Endothelial cell of umbilical vein (primary cell): ENCODE results near the gene CD300LF. TPM values are rescaled to one million over a fixed set of nuclear protein-coding genes. Genes with fewer than 3 reads are reported as not detected.

Experiments
- BruUV-seq: library from RNA; stranded (reverse); fragments of 400-500 nt; replicated peaks from 2 replicates; lab custom pipeline; 2021; lab: Mats Ljungman, UMichigan
- CTCF ChIA-PET: fragments of 300-600, 350-600 bp; sonication (Branson Sonifier 250); formaldehyde crosslinking; loops from one replicate; lab custom pipeline; 2021; ENCODE audit warnings: antibody characterized with exemption, inconsistent platforms; lab: Charles Lee
- POLR2A ChIA-PET: fragments of 300-600, 350-600 bp; sonication (Branson Sonifier 250); formaldehyde crosslinking; loops from one replicate; lab custom pipeline; 2021; ENCODE audit warnings: antibody characterized with exemption, inconsistent platforms; lab: Charles Lee
- DNase-seq: peaks from one replicate; pipeline ENCODE4 v3.0.0-alpha.2; 2011; ENCODE audit warnings: low read depth, low spot score
- FAIRE-seq: peaks from 2 replicates; lab custom pipeline; 2011; peaks lifted over from hg19 to GRCh38; lab: Jason Lieb, UNC
- H2AFZ ChIP-seq: 2 replicates; pipeline ENCODE4 v1.6.0; 2012; ENCODE audit warnings: low read depth, low read length, control low read depth, inconsistent platforms
- H3K27ac ChIP-seq: 2 replicates; pipeline ENCODE4 v1.5.1; 2011; ENCODE audit warnings: low read depth, mild to moderate bottlenecking, control low read depth, low read length, moderate library complexity; ENCODE audit not compliant: insufficient read depth
- H3K27me3 ChIP-seq, 2 experiments: 2 replicates each; pipeline versions ENCODE4 v1.6.0 to v1.6.1; 2011; ENCODE audit warnings: low read length in 2 of 2, mixed read lengths in 1 of 2; ENCODE audit not compliant: control insufficient read depth in 2 of 2, insufficient read depth in 2 of 2
- H3K36me3 ChIP-seq, 2 experiments: 2 replicates in 1 of 2; 3 replicates in 1 of 2; pipeline ENCODE4 v1.5.1; 2011; ENCODE audit warnings: low read length in 2 of 2, mild to moderate bottlenecking in 1 of 2, moderate library complexity in 1 of 2; ENCODE audit not compliant: control insufficient read depth in 2 of 2, insufficient read depth in 2 of 2; ENCODE audit errors: extremely low read depth in 1 of 2
- H3K4me1 ChIP-seq: 3 replicates; pipeline ENCODE4 v1.5.1; 2011; ENCODE audit warnings: mild to moderate bottlenecking, low read length; ENCODE audit not compliant: control insufficient read depth, insufficient read depth; ENCODE audit errors: extremely low read depth
- H3K4me2 ChIP-seq: 2 replicates; pipeline ENCODE4 v1.6.1; 2011; ENCODE audit warnings: low read length, control low read depth, mixed read lengths; ENCODE audit not compliant: insufficient read depth
- H3K4me3 ChIP-seq, 3 experiments: fragments of 200-600 bp in 1 of 3; sonication (generic), shearing (Covaris generic) in 1 of 3; replicated peaks in 1 of 3; 2 replicates each; pipeline ENCODE4 v1.5.1; 2011 to 2016; ENCODE audit warnings: control low read depth in 3 of 3, low read length in 3 of 3, mild to moderate bottlenecking in 2 of 3, inconsistent platforms in 1 of 3, low read depth in 1 of 3, moderate library complexity in 1 of 3; ENCODE audit not compliant: insufficient read depth in 1 of 3
- H3K79me2 ChIP-seq: 2 replicates; pipeline ENCODE4 v1.6.0; 2012; ENCODE audit warnings: low read length, inconsistent platforms; ENCODE audit not compliant: control insufficient read depth, insufficient read depth
- H3K9ac ChIP-seq: replicated peaks from 2 replicates; pipeline ENCODE3; 2011; ENCODE audit warnings: low read length, control low read depth; ENCODE audit not compliant: insufficient read depth; ENCODE audit errors: extremely low read depth
- H3K9me1 ChIP-seq: replicated peaks from 3 replicates; pipeline ENCODE4 v1.6.0; 2011; ENCODE audit warnings: mild to moderate bottlenecking, low read length; ENCODE audit not compliant: control insufficient read depth, insufficient read depth; ENCODE audit errors: extremely low read depth
- H3K9me3 ChIP-seq: replicated peaks from 2 replicates; pipeline ENCODE4 v1.5.1; 2012; ENCODE audit warnings: low read length, inconsistent platforms; ENCODE audit not compliant: control insufficient read depth, insufficient read depth
- H4K20me1 ChIP-seq: replicated peaks from 2 replicates; pipeline ENCODE3; 2011; ENCODE audit warnings: mild to moderate bottlenecking, low read length; ENCODE audit not compliant: control insufficient read depth, insufficient read depth; ENCODE audit errors: extremely low read depth
- CTCF ChIP-seq, 2 donors: IDR thresholded peaks; 1 replicate in 1 of 2; 2 replicates in 1 of 2; pipeline ENCODE4 v1.5.1; 2011; ENCODE audit warnings: low read length in 2 of 2, mild to moderate bottlenecking in 2 of 2, moderate library complexity in 2 of 2, control low read depth in 1 of 2, inconsistent platforms in 1 of 2, low read depth in 1 of 2; ENCODE audit not compliant: insufficient read depth in 1 of 2; ENCODE audit errors: extremely low read depth in 1 of 2
- FOS ChIP-seq: IDR thresholded peaks from 2 replicates; pipeline ENCODE4 v1.6.1; 2011; ENCODE audit warnings: mild to moderate bottlenecking, low read length, moderate library complexity, borderline replicate concordance; ENCODE audit not compliant: insufficient read depth
- GATA2 ChIP-seq: IDR thresholded peaks from 2 replicates; pipeline ENCODE4 v1.7.0; 2011; ENCODE audit warnings: low read depth, mild to moderate bottlenecking, moderate library complexity, mixed read lengths, low read length; ENCODE audit not compliant: insufficient read length, insufficient read depth
- JUN ChIP-seq: IDR thresholded peaks from 2 replicates; pipeline ENCODE4 v1.6.1; 2011; ENCODE audit warnings: borderline replicate concordance, low read depth; ENCODE audit not compliant: insufficient read length, insufficient read depth
- MYC ChIP-seq: IDR thresholded peaks from one replicate; pipeline ENCODE4 v1.6.1; 2011; ENCODE audit warnings: mild to moderate bottlenecking, low read depth, low read length
- POLR2A ChIP-seq: IDR thresholded peaks from 2 replicates; pipeline ENCODE4 v1.6.1; 2012; ENCODE audit warnings: low read depth, mild to moderate bottlenecking, control low read depth, low read length
- POLR2AphosphoS5 ChIP-seq: IDR thresholded peaks from 2 replicates; pipeline ENCODE4 v1.6.1; 2012; ENCODE audit warnings: low read depth, mild to moderate bottlenecking, control low read depth, low read length, moderate library complexity; ENCODE audit not compliant: insufficient read depth
- dilution Hi-C: fragments of 300-500 bp; cut with MboI; formaldehyde crosslinking; loops from one replicate; pipeline ENCODE4 v1.15.0; 2019; ENCODE audit warnings: low sequenced_read_pairs; ENCODE audit not compliant: extremely low pct_ligation_motif_present
- intact Hi-C: fragments of 100-400 bp; cut with micrococcal nuclease; formaldehyde crosslinking; loops from one replicate; pipeline ENCODE4 v1.10.0; 2022
- polyA plus RNA-seq, 4 experiments: library from polyadenylated mRNA; depleted of rRNA in 3 of 4; stranded (reverse) in 3 of 4; unstranded in 1 of 4; fragments of >200 nt; gene quantifications; 2 replicates each; pipeline versions ENCODE4 v1.2.1 to v1.2.3, GENCODE V29; 2011 to 2012; ENCODE audit warnings: missing spikeins in 1 of 4
- total RNA-seq: library from RNA; stranded (reverse); gene quantifications from 2 replicates; pipeline ENCODE4 v1.2.3, GENCODE V29; 2021
- TF ChIP-seq, protein P1 (sequence below): IDR thresholded peaks from 2 replicates; pipeline ENCODE4 v1.6.1; 2011; ENCODE audit not compliant: insufficient read depth, insufficient read length

The CD300LF gene
- total and polyA plus RNA-seq, 2 donors (not counting 3 experiments of a cell fraction or from before 2014, with no cell fraction given) = not detected

DNA sequence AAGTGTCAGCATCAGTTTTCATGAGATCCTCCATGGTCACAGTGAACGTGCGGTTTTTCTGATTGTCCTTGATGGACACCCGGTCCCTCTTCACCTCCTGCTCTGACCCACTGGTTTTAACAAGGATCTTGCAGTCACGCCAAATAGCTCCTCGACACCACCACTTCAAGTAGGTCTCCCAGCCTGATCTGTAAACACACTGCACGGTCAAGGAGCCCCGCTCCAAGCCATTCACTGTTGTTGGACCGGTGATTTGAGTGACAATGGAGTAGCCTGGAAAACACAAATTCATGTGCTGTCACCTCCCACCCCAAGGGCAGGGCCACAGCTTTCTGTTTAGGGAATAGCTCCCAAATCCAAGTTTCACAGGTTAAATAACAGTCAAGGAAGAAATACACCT lies 8.2 kb downstream of the CD300LF start:
- DNase-seq (no peak), FAIRE-seq (no peak)
- Histone ChIP-seq H4K20me1 (no peaks in the 10 kb centered on the region), H3K9ac (no peak overlapping the region), H3K9me3 (no peaks in the 10 kb centered on the region), H3K79me2 (no peaks in the 10 kb centered on the region), H3K4me1 (no peaks in the 10 kb centered on the region), H3K4me3 (no peak overlapping the region), H3K9me1 (no peaks in the 10 kb centered on the region), H3K36me3 (no peaks in the 10 kb centered on the region), H3K4me2 (no peak overlapping the region), H2AFZ (no peak overlapping the region), H3K27ac (no peak overlapping the region), H3K27me3 (no peaks in the 10 kb centered on the region)
- TF ChIP-seq POLR2AphosphoS5 = no peak
- TF ChIP-seq CTCF (IDR thresholded peaks at IDR 0.05; ENCODE audit: extremely low read depth in 1 of 2, insufficient read depth in 1 of 2, low read depth in 1 of 2, low read length in 2 of 2) = no peak
- TF ChIP-seq POLR2A = no peak
- TF ChIP-seq FOS = no peak
- TF ChIP-seq, protein P1, sequence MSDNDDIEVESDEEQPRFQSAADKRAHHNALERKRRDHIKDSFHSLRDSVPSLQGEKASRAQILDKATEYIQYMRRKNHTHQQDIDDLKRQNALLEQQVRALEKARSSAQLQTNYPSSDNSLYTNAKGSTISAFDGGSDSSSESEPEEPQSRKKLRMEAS = no peak
- CTCF ChIA-PET = no interaction called here
- POLR2A ChIA-PET = no interaction called here
- dilution Hi-C loops (no loop called here), intact Hi-C loops (no loop called here)
- no TSS peak for BruUV-seq

DNA sequence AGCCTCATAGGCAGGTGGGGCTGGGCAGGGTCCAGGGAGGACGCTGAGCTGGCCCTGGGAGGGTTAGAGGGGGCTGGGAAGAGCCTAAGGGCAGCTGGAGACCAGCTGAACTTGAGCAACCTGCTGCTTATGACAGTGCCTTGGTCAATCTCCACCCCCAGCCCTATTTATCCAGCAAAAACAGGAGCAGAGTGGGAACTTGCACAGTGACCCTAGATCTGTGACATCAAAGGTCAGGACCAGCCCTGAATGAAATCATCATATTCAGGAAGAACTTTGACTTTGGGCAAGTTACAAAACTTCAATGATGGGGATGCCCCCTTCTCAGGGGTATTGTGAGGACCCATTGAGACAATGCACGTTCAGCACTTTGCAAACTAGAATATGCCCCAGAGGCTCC lies 9.4 kb downstream of the CD300LF start:
- no peaks in the 10 kb centered on the region for H3K9me3 ChIP-seq
- ChIA-PET CTCF (interaction anchor here (1.6 kb wide), 1 partner anchor 33 kb away, joined by 3 read pairs; no protein-coding TSS in a partner anchor), POLR2A (no interaction called here)
- no peak overlapping the region for H3K27ac ChIP-seq
- H3K4me1 ChIP-seq = no peaks in the 10 kb centered on the region
- intact Hi-C loops (no loop called here), dilution Hi-C loops (no loop called here)
- no peaks in the 10 kb centered on the region for H3K27me3 ChIP-seq
- no TSS peak for BruUV-seq
- H3K9me1 ChIP-seq = no peaks in the 10 kb centered on the region
- H3K36me3 ChIP-seq = no peaks in the 10 kb centered on the region
- FAIRE-seq = no peak
- DNase-seq = no peak
- TF ChIP-seq CTCF (IDR thresholded peaks at IDR 0.05; ENCODE audit: extremely low read depth in 1 of 2, insufficient read depth in 1 of 2, low read depth in 1 of 2, low read length in 2 of 2) = no peak
- TF ChIP-seq MYC = no peak
- no peak for TF ChIP-seq GATA2
- TF ChIP-seq JUN = no peak
- no peak overlapping the region for H3K9ac ChIP-seq
- H3K4me3 ChIP-seq = no peak overlapping the region
- H4K20me1 ChIP-seq = no peaks in the 10 kb centered on the region
- H3K79me2 ChIP-seq = no peaks in the 10 kb centered on the region
- no peak overlapping the region for H3K4me2 ChIP-seq
- no peak overlapping the region for H2AFZ ChIP-seq
